ENCODE results near the gene SUGCT.

SUGCT gene

DNA sequence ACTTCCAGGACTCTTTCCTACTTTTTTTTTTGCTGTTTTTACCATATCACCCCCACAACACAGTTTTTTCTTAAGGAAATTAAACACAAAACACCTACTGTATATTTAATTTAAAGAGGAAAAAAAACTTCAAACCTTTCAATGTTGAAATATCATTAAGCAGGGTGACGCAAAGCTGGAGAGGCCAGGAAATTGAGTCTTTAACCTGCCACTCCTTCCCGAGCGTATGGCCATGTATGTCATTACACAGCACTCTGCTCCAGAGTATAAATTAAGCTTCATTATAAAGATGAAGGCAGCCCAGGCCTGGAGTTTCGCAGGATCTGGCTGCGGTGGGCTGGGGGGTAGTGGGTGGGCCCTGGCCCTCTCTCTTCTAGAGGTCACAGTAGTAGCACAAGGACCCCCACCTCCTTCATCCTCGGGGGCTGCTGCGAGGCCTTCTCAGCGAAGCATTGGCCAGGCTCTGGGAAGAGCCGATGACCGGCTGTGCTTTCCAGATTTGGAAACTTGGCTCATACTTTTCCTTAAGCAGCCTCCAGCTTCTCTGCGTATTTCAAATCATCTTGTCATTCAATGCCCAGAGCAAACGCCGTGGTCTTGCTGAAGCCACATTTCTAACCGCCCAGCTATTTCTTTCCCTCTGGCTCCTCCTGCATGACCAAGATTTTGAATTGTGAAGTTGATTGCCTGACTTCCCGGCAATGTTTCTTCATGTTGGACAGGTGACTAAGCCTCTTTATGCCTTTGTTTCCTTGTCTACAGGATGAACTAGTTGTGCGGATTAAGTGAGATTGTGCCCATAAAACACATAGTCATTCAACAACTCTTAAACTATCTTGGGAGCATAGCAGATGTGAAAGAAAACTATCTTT lies 765.1 kb downstream of the SUGCT start:
- no peak overlapping the region for H3K27ac ChIP-seq
- TF ChIP-seq ZFX (IDR thresholded peaks at IDR 0.05), result no peak
- TF ChIP-seq, protein P1, sequence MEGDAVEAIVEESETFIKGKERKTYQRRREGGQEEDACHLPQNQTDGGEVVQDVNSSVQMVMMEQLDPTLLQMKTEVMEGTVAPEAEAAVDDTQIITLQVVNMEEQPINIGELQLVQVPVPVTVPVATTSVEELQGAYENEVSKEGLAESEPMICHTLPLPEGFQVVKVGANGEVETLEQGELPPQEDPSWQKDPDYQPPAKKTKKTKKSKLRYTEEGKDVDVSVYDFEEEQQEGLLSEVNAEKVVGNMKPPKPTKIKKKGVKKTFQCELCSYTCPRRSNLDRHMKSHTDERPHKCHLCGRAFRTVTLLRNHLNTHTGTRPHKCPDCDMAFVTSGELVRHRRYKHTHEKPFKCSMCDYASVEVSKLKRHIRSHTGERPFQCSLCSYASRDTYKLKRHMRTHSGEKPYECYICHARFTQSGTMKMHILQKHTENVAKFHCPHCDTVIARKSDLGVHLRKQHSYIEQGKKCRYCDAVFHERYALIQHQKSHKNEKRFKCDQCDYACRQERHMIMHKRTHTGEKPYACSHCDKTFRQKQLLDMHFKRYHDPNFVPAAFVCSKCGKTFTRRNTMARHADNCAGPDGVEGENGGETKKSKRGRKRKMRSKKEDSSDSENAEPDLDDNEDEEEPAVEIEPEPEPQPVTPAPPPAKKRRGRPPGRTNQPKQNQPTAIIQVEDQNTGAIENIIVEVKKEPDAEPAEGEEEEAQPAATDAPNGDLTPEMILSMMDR (conservative IDR thresholded peaks at IDR 0.05), result no peak

GRCh38 chr7:40903872-40904271 lies 769.1 kb downstream of the SUGCT start:
- H3K27ac ChIP-seq, result no peak overlapping the region
- no peak for TF ChIP-seq ZFX (IDR thresholded peaks at IDR 0.05)
- TF ChIP-seq, protein P1 (conservative IDR thresholded peaks at IDR 0.05), result no peak

- TF ChIP-seq, protein P1 (conservative IDR thresholded peaks at IDR 0.05), result no peak
- TF ChIP-seq ZFX (IDR thresholded peaks at IDR 0.05), result no peak
- H3K27ac ChIP-seq, result no peak overlapping the region
Observed at GRCh38 chr7:40907286-40907685, 772.5 kb downstream of the SUGCT start.

- TF ChIP-seq ZFX (IDR thresholded peaks at IDR 0.05), result no peak
- TF ChIP-seq, protein P1 (conservative IDR thresholded peaks at IDR 0.05), result no peak
Observed at GRCh38 chr7:40909346-40909980, 774.7 kb downstream of the SUGCT start.

More at GRCh38 chr7:40909346-40909980, 774.7 kb downstream of the SUGCT start:
- no peak overlapping the region for H3K27ac ChIP-seq

Measured in C4-2B (cell line).